Erythroblast (primary cell): Measurements from ENCODE around the gene LRRC8C.

Experiments used
- DNase-seq, 2 experiments: peaks; one replicate each; lab custom pipeline; 2025; lab: John Stamatoyannopoulos, UW
- GATA1 ChIP-seq: IDR thresholded peaks from 2 replicates; pipeline ENCODE4 v1.6.1; 2011; ENCODE audit warnings: low read depth, mild to moderate bottlenecking, control low read depth, low read length, moderate library complexity
- POLR2A ChIP-seq: IDR thresholded peaks from 2 replicates; pipeline ENCODE4 v1.6.1; 2011; ENCODE audit warnings: mild to moderate bottlenecking, low read length

LRRC8C gene

GRCh38 chr1:89723144-89723543 lies 90.2 kb downstream of the LRRC8C start:
- TF ChIP-seq POLR2A: no peak
- TF ChIP-seq GATA1: no peak
- DNase-seq: peak in 1 of 2 experiments; percentile 14

GRCh38 chr1:89723863-89724262 lies 90.9 kb downstream of the LRRC8C start:
- TF ChIP-seq GATA1: no peak
- no peak for TF ChIP-seq POLR2A
- peak in 1 of 2 experiments; percentile 16 for DNase-seq

GRCh38 chr1:89724369-89725010 lies 91.6 kb downstream of the LRRC8C start:
- TF ChIP-seq POLR2A (peak; percentile 15), GATA1 (no peak)
- DNase-seq: no peak

- TF ChIP-seq POLR2A (peak; percentile 3), GATA1 (no peak)
- peak in 1 of 2 experiments; percentile 45 for DNase-seq
Observed at GRCh38 chr1:89725011-89725370, 92.1 kb downstream of the LRRC8C start.

- TF ChIP-seq GATA1: no peak
- TF ChIP-seq POLR2A: no peak
- no peak for DNase-seq
Observed at GRCh38 chr1:89725631-89726030, 92.7 kb downstream of the LRRC8C start.

- no peak for DNase-seq
- TF ChIP-seq GATA1 (no peak), POLR2A (no peak)
Observed at GRCh38 chr1:89727517-89728312, 94.8 kb downstream of the LRRC8C start.

- DNase-seq: no peak
- no peak for TF ChIP-seq GATA1
- TF ChIP-seq POLR2A: no peak
Observed at GRCh38 chr1:89728381-89728780, 95.5 kb downstream of the LRRC8C start.

- no peak for DNase-seq
- TF ChIP-seq GATA1 (no peak), POLR2A (no peak)
Observed at GRCh38 chr1:89732206-89732605, 99.3 kb downstream of the LRRC8C start.

- no peak for TF ChIP-seq GATA1
- TF ChIP-seq POLR2A: no peak
- DNase-seq: no peak
Observed at GRCh38 chr1:89732643-89733222, 99.8 kb downstream of the LRRC8C start.

- DNase-seq: no peak
- no peak for TF ChIP-seq GATA1
- TF ChIP-seq POLR2A: no peak
Observed at GRCh38 chr1:89733748-89734147, 100.8 kb downstream of the LRRC8C start.

- DNase-seq: no peak
- no peak for TF ChIP-seq POLR2A
- TF ChIP-seq GATA1: no peak
Observed at GRCh38 chr1:89734442-89734841, 101.5 kb downstream of the LRRC8C start.

GRCh38 chr1:89735479-89735878 lies 102.6 kb downstream of the LRRC8C start:
- DNase-seq: no peak
- TF ChIP-seq GATA1 (no peak), POLR2A (no peak)

GRCh38 chr1:89736937-89737733 lies 104.2 kb downstream of the LRRC8C start:
- DNase-seq: no peak
- no peak for TF ChIP-seq GATA1
